ENCODE results near the gene NANOG.

DNA sequence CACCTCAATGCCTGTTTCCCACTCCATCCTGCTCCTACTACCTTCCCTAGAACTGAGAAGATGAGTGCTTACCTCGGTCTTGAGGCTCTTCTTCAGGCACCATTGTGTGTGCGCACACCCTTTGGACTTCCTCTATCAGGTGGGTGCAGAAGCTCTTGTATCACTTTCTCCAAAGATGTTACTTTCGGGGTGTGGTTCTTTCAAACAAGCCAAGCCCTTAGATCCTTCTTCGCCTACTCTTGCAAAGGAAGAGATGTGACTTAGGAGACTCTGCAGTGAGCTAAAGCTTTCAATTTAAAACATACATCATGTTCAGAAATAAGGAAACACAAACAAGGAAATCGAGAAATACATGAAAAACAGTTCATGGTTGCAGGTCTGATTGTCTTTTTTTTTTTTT is 42.0 kb upstream of the NANOG start, which contains the start of gene CLEC4C:
- no peak for TF ChIP-seq CTCF (conservative IDR thresholded peaks at IDR 0.05)
- TF ChIP-seq EZH2 (IDR thresholded peaks at IDR 0.05; ENCODE audit: low read depth) = no peak

All from PC-9 (cell line).